Stimulated activated CD4-positive, alpha-beta T cell treated with anti-CD3 and anti-CD28 coated beads, TNF-alpha, amount 100 ng/mL, for 4 hours (primary cell): ENCODE measurements around the gene PCK1.

Experiments used
- DNase-seq, 3 experiments: peaks; one replicate each; pipeline ENCODE4 v3.0.0-alpha.2; 2020; ENCODE audit warnings: low read depth in 3 of 3

Gene PCK1

DNA sequence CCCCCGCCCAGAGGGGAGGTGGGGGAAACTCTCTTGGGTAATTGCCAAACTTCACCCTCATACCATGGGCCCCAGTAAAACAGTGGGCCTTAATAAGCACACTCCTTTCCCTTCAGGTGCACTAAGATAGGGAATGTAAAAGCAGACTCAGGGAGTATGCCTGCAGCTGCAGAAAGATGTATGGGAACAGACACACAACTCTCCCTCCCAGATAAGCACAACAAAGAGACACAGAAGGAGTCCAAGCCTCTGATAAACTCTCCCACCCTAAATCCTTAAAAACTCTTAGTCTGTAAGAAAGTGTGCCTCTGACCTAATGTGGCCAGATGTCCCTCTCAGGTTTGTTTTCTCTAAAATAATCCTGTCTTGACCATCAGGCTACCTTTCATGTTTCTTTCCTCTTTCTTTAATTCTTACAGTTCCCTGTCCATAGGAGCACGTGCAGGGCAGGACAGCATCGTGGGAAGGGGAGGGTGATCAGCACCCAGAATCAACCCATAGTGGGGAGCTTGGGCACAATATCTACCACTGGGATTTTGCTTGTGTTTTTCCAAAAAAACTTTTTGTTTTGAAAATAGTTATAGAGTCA lies 24.7 kb upstream of the PCK1 start:
- no peak for DNase-seq

DNA sequence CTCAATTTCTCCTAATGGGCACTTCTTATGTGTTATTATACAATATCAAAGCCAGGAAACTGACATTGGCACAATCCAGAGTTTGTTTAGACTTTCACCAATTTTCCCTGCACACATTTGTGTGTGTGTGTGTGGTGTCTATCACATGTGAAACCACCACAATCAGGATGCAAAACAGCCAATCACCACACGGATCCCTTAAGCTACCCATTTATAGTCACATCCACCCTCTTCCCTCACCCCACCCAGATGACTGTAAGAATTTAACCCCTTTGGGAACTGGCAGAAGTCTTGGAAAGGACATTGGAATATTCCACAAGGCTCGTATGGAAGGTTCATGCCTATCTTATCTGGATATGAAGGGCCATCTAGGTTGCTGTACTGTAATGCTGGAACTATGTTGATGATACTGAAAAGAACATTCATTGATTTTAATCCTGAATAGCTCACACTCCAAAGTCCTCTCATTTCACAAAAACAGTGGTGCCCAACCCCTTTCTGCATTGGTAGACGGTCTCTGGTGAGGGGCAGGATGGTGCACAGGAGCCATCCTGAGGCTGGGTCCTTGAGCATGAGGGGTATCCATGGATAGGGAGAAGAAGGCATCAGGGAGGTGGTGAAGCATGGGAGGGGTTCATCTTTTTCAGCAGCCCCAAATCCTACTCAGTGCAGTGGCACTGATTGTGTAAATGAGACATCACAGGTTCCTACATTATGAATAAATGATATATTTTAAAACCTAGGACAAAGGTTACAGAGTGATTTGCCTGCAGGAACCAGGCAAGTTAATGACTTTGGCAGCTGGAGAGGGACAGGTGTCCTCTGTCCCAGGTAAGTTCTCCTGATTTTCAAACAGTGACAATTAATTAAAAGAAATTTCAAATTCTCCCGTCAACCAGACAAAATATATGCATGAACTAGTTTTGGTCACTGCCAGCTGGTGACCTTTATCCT lies 23.9 kb upstream of the PCK1 start:
- DNase-seq, result no peak

GRCh38 chr20:57537822-57538221 lies 23.1 kb upstream of the PCK1 start:
- no peak for DNase-seq

GRCh38 chr20:57539889-57540288 lies 21.0 kb upstream of the PCK1 start:
- no peak for DNase-seq

DNA sequence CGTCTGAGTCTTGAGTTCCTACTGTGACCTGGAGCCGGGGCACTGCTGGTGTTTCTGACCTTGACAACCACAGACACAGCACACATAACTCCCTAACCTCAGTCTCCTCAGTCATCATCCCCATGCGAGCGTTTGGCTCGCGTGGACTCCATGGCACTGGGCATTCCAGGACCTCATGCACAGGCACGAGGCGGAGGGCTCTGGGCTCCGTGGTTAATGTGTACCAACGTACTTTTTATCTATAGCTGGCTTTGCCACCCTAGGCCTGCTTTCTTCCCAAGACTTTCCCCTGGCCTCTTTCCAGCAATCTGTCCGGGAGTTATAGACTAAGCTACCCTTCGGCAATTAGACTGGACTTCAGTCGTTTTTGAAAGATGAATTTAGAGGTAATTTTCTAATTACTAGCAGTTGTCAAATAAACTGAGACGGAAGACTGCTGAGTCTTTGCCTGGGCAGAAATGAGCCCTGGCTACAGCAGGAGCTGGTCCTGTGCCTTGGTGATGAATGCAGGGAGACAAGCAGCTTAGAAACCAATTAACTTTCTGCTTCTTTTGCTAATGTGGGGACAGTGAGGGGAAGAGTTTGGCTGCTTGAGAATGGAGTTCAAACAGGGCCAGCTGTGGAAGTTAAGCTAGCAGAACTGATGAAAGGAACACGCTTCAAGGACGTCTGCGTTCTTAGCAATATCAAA lies 19.9 kb upstream of the PCK1 start:
- no peak for DNase-seq

DNA sequence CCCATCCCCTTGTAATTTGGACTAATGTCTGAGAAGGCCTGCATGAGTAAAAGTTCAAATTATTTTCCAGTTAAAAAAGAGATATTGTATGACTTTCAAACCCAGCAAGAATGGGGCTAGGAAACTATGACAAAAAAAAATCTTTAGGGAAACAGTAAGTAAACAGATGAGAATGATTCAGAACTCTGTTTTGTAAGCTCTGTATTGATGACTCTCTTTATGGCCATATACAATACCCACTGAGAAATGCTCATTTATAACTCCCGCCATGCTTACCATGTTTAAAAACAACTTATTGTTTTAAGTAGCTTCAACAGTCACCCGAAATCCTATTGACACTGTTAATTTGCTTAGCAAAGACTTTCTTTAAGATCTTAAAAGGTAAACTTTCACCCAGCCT lies 17.2 kb upstream of the PCK1 start:
- no peak for DNase-seq

- DNase-seq, result no peak
Observed at GRCh38 chr20:57544838-57545564, 15.9 kb upstream of the PCK1 start.

DNA sequence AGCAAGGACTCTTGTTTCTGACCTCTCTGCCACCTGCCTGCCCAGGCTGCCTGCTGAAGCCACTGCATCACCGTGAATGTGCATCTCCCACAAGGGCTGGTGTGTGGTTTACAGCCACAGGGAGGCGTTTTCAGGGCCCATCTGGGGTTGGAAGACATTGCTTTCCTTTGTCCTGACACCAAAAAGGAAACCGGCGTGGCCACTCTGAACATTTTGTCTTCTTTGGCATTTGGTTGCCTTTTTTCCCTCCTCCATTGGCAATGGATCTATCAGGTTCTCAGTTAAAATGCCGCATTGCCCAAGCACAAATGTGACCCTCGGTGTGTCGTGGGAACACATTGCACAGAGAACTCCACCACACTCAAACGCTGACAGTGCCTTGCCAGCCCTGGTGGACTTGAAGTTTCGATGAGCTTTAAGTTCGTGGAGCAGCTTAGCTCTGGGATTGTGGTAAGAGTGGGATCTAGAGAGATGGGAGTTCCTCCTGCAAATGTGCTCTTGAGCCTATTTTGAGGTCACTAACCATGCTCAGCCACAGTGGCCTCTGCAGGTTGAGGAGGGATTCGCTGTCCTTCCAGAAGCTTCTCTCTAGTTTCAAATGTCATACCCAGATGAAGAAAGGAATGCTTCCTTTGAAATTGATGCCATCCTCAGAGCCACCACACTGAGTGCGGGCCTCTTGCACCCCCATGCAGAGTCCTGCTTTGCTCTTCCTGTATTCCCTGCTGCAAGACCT lies 14.8 kb upstream of the PCK1 start:
- DNase-seq, result no peak

- DNase-seq, result no peak
Observed at GRCh38 chr20:57546956-57547649, 13.8 kb upstream of the PCK1 start.

DNA sequence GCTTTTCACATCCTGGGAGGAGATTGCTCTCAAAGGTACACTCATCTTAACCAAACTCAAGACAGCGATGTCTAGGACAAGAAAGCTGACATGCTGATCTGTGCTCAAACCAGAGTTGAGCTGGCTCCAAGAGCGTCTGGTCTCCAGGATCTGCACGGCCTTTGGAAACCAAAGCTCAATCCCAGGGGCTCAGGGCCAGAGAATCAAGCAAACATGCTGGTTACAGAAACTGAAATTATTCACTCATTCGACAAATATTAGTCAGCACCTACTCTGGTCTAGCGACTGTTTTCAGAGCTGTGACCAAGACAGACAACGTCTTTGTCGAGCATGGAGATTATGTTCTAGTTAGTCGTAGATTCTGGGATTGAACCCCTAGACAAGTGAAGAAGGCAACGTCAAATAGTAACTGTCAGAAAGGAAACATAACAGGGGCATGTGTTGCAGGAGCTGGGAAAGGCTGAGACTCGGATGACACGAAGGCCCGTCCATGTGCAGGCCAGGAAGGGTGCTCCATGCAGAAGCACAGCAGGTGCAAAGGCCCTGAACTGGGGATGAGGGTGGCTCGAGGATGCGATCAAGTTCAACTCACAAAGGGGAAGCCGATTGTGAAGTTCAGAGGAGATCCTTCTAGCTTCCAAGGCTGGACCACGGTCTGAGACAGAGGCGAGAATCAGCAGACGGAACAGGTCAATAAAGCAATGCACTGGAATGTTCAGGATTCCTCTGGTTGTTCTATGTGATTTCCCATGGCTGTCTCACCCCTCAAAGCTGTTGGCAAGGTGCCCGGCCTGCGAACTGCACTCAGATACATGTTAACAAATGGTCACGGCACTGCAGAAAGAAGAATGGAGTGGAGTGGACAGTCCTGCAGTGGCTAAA lies 12.5 kb upstream of the PCK1 start:
- no peak for DNase-seq

- DNase-seq, result no peak
Observed at GRCh38 chr20:57552471-57552870, 8.4 kb upstream of the PCK1 start.

- DNase-seq, result no peak
Observed at GRCh38 chr20:57553376-57554018, 7.4 kb upstream of the PCK1 start.

DNA sequence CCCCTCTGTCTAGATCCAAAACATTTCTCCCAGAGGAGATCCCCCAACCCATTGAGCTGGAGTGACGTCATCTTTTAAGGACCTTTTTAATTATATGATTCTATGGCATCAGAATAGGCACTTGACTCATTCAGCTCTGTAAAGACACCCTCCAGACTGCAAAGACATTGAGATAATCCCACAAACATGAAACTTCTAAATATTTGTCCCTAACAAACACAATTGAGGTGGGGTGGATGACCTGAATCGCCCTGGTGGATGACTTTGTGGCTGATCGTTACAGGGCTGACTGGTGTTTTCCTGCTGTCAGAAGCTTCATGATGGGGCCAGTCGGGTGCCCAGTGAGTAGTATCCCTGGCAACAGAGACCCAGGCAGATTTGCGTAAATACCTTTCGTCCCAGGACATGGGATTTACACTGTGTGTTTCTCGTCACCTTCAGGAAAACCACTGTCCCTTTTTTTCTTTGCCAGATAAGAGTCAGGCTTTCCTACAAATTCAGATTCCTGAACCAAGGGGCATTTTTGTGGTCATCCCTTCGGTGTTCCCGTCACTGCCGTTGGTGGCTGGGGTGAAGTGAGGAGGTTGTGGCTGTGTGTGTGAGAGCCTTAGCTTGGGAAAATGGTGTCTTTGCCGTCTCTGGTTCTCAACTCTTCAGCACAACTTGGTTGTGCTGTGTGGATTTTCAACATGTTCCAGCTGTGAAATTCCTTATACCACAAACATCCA lies 5.3 kb upstream of the PCK1 start:
- DNase-seq, result no peak

DNA sequence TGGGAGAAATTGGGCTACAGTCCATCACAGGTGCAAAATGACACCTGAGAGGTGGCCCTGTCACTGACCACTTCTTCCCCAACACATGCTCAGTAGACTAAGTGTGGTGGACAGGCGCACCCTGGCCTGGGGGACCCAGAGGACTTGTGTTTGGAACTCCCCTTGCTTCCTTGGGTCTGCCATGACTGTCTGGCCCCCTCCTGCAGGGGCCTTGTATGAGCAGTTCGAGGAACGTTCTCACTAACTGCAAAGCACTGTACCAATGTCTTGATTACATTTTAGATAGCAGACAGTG lies 4.0 kb upstream of the PCK1 start:
- DNase-seq, result no peak

DNA sequence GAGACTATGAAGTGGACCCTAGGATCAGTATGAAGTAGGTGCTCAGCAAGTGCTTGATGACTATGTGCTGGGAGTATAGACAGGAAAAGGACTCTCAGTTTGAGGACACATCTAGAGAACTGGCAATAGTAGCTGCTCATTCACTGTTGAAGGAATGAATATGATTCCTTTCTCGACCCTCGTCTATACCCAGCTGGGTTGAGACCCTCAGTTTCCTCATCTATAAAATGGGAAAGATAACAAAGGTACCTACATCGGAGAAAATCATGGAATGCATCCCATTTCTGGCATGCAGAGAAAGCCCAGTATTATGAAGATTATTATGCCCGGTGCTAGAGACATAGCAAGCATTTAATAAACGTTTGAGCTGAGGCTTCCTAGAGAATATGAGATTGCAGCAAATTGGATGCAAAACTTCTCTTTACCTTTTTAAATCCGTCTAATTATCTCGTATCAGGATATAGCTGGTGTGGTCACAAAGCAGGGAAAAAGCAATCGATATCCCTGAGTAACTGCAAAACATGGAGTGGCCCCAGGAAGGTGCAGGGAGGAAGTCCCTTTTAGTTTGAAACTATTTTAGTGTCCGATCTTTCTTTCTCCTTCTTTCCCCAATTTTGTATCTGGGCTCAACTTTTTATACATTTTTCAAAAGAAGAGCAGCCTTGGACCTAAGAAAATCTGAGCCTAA lies 2.8 kb upstream of the PCK1 start:
- no peak for DNase-seq

DNA sequence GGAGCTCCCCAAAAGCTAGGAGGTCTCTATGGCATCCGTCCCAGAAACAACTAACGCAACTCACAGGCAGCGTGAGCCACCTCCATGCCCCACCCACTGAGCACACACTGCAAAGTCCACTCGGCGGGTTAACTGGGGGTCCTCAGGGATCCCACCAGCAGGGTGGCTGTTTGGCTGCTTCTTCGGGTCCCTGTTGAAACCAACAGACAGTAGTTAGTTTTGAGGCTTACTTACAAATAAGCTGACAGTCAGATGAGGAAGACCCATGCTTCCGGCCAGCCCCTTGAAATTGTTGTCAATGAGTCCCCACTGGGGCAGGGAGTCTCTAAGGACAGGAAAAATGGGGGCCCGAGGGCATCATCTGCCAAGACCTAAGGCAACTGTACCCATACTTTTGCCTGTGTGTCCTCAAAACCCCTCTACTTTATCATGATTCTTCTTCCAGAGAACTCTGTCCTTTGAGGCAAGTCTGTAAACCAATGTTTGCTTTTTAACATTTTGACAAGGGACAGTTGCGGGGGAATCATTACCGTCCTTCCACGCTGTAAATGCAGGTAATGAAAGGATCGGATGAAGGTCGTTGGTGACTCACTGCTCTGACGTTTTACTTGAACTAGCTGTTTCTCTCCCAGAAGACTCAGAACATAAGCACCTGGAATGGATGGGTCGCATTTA lies 2.2 kb upstream of the PCK1 start:
- no peak for DNase-seq

DNA sequence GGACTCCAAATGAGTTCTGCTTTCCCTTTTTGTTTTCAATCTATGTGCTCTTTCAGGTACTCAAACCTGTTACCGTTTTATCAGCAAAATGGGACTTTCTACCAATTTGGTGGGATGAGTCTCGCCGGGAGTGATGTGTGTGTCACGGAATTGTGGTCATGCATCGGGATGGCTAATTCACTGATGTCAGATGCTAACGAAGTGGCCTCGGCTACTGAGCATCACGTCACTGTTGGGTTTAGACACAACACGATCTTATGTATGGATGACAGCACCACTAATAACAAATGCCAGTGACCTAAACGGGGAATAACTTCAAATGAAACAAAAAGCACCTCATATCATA lies 1.6 kb upstream of the PCK1 start:
- DNase-seq, result no peak
